GM18505 (cell line): ENCODE data around the gene ERFL.

Experiments used
- ATAC-seq: cut with Tn5 transposase; IDR thresholded peaks from one replicate; pipeline ENCODE4 v1.9.1; 2021; ENCODE audit not compliant: unreplicated experiment
- POLR2A ChIP-seq: IDR thresholded peaks from 4 replicates; pipeline ENCODE4 v1.6.1; 2011; ENCODE audit warnings: borderline replicate concordance; ENCODE audit not compliant: insufficient read depth, insufficient read length; ENCODE audit errors: extremely low read depth

The ERFL gene

DNA sequence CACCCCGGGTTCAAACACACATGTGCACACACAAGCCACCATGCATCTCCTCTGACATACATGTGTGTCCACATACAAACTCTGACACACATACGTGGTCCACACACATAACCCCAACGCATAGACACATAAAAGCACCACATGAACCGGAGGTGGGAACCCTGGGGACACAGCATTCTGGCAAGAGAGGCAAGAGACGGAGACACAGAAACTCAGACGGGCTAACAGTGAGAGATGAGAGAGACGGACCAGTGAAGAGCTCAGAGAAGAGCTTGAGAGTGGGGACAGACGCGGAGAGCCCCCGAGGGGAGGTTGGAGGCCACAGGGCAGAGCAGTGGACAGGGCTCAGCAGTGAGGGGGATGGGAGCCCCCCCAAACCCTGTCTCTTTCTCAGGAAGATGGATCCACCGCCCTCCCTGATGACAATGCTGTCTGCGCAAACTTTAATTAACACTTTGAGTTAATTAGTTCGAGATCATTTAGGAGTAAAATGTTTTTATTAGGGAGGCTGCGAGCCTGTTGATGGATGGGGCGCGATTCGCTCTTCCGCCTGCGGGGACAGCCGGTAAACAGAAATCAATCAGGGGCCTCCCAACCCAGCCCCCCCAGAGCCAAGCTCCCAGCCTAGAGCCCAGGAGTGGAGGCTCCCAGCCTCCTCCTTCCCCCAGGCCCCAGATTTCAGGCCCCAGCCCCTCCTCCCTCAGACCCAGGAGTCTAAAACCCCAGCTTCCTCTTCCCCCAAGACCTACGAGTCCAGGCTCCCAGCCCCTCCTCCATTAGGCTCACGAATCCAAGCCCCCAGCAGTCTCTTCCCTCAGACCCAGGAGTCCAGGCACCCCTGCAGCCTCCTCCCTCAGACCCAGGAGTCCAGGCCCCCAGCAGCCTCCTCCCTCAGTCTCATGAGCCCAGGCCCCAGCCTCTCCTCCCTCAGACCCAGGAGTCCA, 9.5 kb upstream of the ERFL start:
- TF ChIP-seq POLR2A: peak; percentile 17
- no peak for ATAC-seq

DNA sequence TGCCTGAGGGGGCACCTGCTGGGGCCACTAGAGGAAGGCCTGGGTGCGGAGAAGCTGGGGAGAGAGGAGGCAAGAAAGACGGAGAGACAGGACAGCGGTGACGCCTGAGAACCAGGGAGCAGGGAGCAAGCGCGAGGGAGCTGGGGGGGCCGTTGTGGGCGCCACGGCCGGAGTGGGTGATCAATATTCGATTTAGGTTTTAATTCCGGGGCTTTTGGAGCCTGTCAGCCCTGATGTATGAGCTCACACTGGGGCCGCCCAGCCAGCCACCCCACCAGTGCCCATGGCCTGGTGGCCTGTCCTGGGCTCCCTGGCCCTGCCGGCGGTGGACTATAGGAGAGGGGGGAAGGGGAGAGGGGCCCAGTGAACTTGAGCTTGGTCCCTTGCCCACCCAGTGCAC, 8.7 kb upstream of the ERFL start:
- no peak for ATAC-seq
- no peak for TF ChIP-seq POLR2A

DNA sequence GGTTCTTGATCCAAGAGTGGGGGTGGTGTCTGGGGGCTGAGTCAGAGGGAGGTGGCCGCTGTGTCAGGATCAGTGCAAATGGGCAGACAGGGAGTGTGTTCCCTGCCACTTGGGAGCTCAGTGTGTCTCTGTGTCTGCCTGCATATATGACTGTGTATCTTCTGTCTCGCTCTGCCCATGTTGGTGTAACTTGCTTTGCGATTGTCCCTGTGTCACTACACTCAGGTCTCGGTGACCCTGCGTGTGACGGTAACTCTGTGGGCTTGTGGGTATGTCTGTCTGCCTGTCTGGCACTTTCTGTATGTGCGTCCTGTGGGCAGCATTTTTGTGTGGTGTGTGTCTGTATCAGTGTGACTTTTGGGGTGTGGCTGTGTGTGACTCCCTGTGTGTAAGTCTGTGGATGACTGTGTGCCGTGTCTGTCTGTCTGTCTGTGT, 8.2 kb upstream of the ERFL start:
- ATAC-seq: no peak
- TF ChIP-seq POLR2A: no peak

DNA sequence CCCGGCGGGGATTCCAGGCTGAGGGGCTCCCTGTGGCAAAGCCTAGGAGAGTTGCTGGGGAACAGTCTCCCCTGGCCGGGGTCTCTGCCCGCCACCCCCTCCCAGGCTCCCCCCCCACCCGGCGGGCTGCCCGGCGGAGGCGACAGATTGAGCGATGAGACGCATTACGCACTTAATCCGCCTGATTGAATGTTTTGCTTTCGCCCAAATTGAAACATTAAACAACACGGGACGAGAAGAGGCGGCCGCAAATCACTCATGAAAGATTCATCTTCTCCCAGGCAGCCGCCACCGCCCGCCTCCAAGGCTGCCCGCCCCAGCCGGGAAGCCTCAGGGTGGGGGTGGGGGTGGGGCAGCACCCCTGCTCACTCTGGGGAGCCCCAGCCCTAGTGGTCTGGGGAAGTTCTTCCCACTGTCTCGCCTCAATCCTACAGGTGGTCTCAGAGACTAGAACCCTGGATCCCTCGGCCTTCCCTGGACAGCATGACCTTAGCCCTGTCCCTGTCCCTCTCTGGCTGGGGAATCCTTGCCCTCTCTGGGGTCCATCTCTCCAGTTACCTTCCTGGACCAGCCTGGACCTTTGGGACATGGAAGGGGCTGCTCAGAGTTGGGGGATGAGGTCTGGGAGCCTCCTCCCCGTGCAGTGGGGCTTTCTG, 7.6 kb upstream of the ERFL start:
- no peak for TF ChIP-seq POLR2A
- ATAC-seq: no peak

DNA sequence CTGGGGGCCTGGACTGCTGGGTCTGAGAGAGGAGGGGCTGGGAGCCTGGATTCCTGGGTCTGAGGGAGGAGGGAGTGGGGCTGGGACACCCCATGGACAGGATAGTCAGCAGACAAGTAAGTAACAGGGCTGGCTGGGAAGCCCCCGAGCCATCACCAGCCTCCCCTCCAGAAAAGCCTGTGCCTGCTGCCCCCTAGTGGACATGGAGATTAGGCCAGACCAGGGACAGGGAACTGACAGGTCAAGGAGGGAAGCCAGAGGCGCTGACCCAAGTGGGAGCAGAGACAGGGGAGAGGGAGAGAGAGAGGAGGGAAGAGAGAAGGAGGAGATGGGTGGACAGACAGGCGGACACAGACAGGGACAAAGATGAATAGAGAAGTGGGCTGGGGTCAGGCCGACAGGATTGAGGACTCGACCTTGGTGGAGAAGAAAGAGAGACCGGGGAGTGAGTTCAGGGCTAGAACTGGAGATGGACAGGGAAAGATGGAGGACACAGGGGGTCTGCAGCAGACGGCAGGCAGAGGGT, 6.7 kb upstream of the ERFL start:
- no peak for TF ChIP-seq POLR2A
- no peak for ATAC-seq

DNA sequence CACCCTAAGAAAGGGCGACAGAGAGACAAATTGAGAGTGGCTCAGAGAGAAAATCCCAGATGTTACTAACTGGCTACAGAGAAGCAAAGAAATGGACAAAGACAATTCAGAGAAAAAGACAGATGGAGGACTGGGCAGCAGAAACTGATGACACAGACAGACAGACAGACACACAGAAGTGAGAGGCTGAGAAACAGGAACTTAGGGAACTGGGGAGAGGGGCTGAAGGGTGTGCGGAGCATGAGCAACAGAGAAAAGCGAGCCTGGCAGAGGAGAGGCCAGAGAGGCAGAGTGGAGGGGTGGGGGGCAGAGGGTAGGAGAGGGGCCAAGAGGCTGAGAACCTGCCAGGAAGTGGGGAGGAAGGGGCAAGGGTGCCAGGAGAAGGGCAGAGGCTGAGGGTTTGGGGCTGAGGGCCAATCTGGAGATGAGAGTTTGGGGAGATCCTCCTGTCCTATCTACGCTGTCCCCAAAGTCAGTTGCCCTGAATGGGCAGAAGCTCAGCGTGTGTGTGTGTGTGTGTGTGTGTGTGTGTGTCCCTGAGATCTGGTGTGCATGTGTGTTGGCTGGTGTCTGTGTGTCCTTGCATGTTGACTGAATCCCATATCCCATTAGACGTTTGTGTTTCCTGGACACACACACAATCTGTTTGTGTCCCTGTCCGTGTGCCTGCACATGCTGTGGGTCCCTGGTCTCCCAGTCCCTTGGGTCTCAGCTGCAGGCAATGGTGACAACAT, 5.6 kb upstream of the ERFL start:
- ATAC-seq: no peak
- TF ChIP-seq POLR2A: no peak

DNA sequence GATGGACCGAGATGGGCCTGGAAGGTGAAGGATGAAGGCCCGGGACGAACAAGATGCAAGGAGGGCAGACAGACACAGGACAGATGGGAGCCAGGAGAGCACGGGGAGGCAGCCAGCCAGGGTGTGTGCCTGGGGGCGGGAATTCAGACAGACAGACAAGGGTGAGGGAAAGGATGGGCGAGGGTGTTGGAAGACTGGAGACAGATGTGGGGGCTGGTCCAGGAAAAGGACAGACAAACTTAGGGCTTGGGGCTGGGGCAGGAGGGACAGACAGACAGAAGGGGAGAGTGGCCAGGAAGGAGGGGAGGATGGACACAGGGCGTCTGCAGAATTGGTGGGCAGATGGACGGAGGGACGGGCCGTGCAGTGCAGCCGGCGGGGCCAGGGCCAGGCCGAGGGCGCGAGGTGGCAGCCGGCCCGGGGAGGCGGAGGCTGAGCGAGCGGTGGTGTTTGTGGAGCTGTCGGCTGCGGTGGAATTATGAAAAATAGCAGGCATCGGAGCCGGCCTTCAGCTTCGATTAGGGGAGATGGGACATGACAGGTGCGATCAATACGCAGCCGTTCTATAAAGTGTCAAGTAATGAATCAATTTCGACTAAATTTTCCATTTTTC, 4.6 kb upstream of the ERFL start:
- no peak for ATAC-seq
- no peak for TF ChIP-seq POLR2A

DNA sequence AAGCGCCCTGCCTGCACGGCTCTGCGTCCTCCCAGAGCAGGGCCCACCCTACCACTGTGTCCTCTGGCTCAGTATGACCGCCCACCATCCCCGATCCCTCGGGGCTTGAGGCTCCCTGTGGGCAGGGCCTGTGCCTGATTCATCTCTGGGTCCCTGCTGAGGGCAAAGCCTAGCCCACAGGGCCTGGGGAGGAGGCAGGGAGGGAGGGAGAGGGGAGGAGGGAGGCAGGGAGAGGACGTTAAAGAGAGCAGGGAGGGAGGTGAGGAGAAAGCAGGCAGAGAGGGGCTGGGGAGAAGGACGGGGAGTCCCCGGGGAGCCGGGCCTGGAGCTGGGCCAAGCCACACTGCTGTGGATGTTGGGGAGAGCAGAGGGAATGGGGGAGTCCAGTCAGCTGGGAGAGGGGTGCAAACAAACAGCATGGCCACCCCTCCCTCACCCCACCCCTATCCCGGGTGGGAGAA, 4.0 kb upstream of the ERFL start:
- ATAC-seq: no peak
- TF ChIP-seq POLR2A: no peak

DNA sequence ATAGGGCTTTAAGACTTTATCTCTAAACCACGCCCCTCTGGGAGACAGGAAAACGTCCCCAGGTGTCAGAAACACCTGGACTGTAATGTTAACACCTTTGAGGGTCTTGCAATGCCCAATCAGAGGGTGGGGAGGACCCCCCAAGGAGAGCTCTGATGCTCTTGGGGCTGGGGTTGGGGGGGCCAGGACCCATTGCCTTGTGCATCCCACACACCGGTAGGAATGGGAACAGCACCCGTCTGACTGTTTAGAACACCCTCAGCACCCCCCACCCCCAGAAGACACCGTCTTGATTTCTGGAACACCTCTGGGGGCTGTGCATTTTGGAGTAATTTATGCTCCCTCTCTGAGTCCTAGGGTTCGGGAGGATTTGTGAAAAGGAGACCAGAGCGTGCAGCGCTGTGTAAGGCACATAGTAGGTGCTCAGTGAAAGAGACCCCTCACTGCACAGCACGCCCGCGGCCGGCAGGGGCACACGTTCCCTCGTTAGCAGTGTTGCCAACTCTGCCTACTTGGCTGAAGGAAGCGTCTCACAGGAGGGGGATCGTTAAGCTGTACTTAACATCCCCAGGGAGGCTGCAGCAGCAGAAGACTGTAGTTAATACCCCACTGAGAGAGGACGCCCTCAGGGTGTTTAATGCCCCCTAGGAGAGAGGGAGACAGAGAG, 2.8 kb upstream of the ERFL start:
- TF ChIP-seq POLR2A: no peak
- no peak for ATAC-seq

DNA sequence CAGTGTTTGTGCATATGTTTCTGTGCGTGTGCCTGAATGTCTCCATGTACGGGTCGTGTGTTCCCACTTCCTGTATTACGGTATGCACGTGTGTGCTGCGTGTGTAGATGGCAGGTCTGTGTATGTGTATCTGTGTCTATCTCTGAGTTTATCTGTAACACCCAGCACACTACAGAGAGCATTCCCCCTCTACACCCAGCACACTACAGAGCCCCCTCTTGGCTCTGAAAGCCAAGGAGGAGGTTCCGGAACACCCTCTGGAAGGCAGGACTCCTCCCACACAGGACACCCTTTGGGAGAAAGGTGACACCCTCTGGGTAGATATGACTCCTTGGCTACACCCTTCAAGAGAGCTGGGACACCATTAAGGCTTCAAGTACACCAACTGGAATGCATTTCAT, 2.1 kb upstream of the ERFL start:
- no peak for ATAC-seq
- TF ChIP-seq POLR2A: no peak

DNA sequence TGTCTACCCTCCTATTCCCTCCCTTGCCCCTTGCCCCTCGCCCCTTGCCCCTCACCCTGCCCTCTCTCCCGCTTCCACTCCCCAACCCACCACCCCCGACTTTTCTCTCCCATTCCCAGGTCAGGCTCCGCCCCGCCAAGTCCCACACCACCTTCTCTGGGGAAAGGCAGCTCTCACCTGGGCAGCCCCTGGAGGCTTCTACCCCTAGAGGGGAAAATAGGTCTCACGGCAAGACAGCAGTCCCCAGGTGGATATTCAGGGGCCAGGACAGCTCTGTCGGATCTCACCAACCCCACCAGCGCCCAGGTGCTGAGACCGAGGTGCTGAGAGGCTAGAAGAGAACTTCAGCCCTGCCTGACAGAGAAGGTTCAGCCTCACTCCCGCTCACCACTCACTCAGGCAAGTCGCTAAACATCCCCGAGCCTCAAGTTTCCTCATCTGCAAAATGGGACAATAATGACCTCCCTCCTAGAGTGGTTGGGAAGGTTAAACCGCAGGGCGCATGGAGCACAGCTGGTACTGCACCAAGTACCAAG, 1.4 kb upstream of the ERFL start:
- TF ChIP-seq POLR2A: no peak
- ATAC-seq: no peak
